Thyroid gland (tissue), 4 donors: Measurements from ENCODE around the gene NRDE2.

Experiments used
- CTCF ChIP-seq, 6 experiments: fragments of 200-600 bp in 3 of 6; fragments of 450-650 bp in 3 of 6; sonication (generic) in 3 of 6; IDR thresholded peaks; one replicate each; pipeline ENCODE4 v1.5.1; 2016 to 2019; ENCODE audit warnings: antibody characterized with exemption in 6 of 6, mild to moderate bottlenecking in 2 of 6, inconsistent platforms in 1 of 6, moderate library complexity in 1 of 6
- POLR2A ChIP-seq, 2 donors: fragments of 450-650 bp; IDR thresholded peaks; one replicate each; pipeline ENCODE4 v1.6.1; 2017; ENCODE audit warnings: antibody characterized with exemption in 2 of 2, mild to moderate bottlenecking in 2 of 2, moderate library complexity in 1 of 2

GRCh38 chr14:90246936-90247335, 84.8 kb downstream of the NRDE2 start:
- TF ChIP-seq CTCF (IDR thresholded peaks at IDR 0.05) (no peak), POLR2A (IDR thresholded peaks at IDR 0.05) (no peak)
